Mucosa of gallbladder (tissue), 1 donor: ENCODE results near the gene BRD4. TPM values are rescaled to one million over a fixed set of nuclear protein-coding genes. Genes with fewer than 3 reads are reported as not detected.
A peak's percentile ranks its signal among the peaks of the same experiment; 100 is the strongest.

Experiments used
- DNase-seq: peaks from one replicate; pipeline ENCODE4 v3.0.0-alpha.2; 2020; ENCODE audit warnings: low spot score
- total RNA-seq: library from RNA; stranded (reverse); gene quantifications from one replicate; pipeline ENCODE4 v1.2.1, GENCODE V29; 2021
- donor health status: DM: no; HTN: no; CAD: no.

The BRD4 gene
- total RNA-seq, 1 donor from 2014 or later: 87.8 TPM

DNA sequence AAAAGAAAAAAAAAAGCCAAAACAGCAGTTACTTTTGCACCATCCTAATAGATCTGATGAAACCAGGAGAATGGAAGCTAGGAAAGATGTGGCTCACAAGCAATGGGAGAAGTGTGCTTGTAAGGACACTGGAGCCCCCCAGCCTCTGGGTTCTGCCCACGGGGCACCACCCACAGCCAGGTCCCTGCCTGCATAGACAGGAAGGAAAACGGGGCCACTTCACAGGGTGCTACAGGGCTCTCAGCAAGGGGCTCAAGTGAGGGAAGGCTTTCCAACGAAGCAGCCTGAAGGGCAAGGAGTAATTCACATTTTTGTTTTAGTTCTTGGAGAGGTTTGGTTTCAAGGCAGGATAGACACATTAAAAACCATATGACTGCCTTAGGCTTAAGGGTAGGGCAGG is 42.7 kb downstream of the BRD4 start:
- no peak for DNase-seq

DNA sequence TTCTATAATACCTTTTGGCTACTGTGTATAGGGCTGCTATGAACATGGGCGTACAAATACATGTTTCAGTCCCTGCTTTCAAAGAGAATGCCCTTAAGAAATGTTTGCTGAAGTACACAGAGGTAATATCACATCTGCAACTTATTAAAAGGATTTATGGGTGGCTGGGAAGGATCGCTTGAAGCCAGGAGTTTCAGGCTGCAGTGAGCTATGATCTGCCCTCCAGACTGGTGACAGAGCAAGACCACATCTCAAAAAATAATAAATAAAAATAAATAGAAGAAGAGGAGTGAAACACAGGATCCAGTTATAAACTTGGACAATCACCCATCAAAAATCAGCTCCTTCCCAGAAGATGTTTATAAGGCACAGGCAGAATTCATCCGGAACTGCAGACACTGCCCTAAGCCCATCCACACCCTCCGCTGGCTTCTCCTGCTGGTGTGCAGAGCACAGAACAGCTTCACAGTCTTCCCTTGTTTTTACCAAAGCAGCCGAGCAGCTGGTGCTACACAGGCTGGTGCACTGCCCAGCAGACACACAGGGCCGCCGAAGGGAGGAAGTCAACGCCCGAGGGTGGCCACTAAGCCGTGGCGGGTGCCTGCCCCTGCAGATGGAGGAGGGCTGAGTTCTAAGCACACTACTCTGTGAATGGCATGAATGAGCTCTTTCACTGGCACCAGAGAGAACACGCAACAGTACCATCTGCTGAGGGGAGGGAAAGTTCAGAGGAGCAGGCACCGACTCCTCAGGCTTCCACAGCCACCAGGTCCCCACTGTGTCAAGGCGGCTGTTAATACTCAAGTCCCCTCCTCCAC is 44.0 kb downstream of the BRD4 start:
- DNase-seq: no peak

DNA sequence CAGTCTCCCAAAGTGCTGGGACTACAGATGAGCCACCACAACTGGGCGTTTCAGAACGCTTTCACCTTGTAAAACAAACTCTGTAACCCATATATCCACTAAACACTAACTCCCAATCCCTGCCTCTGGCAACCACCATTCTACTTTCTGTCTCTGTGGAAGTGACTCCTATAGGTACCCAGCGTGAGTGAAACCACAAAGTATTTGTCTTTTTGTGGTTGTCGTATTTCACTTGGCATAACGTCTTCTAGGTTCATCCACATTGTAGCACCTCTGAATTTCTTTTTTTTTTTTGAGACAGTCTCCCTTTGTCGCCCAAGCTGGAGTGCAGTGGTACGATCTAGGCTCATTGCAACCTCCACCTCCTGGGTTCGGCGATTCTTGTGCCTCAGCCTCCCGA is 44.8 kb downstream of the BRD4 start:
- DNase-seq: no peak

DNA sequence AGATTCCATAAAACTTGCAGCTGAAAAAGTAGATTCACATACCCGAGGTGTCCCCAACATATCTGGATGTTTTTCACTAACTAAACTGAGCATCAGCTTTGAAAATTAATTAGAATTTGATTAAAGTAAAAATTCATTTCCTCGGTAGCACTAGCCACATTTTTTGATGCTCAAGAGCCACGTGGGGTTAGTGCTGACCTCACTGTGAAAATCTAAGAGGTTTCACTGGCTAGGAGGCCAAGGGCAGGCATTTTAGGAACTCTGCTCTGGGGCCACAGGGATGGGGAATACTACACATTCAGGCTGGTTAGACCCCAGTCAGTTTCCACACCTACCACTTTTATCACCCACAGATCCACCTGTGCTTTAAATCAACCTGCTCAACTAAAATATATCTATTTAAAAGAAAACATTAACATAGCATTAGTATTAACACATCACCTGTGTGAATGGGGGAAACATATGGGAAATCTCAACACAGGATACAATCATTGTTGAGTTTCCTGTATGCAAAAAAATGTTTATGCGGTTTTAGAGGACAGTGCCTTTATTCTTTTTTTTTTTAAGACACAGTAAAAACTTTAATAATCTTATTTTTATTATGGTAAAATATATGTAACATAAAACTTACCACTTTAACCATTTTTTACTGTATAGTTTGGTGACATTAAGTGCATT is 45.5 kb downstream of the BRD4 start:
- DNase-seq: no peak

DNA sequence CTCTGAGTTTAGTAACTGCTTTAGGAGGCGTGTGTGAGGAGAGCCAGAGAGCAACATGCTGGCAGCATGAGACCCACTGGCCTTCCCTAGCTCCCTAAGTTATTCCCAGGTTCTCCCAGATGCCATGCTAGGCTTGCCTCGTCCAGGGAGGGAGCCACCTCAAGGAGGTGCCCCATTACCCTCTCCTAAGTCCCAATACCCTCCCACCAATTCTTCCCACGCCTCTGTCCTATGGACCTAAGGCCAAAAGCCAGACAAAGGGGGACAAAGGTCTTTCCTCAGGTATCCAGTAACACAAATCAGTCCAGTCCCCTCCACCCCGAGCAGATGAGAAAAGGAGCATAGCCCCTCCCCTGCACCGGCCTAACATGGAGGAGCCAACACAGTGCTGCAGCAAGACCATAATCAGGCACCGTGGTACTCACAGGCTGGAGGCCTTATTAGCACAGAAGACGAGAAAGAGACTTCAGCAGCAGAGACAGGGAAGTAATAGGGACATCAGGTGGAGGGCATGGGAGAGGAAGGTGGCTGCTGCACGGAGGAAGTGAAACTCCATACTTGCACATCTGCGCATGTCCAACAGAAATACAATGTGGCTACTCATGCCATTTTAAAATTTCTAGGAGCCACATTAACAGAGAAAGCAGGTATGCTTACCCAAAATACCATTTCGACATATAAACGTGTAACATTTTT is 46.3 kb downstream of the BRD4 start:
- no peak for DNase-seq

DNA sequence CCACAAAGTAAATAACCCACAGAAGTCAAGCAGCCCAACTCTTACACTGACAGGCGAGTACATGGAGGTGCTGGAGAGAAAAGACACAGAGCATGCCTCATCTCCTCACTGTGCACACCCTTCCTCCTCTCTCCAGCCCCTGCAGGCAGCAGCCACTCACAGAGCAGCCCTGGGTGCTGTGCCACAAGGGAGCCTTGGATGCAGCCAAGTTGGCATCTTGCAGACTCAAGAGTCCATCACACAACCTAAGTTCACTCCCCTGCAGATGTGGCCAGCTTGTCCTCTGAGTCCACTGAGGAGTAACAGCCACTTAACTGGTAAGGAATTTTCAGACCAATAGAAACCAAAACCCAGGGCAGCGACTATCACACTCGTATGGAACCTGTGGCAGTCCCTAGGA is 47.4 kb downstream of the BRD4 start:
- DNase-seq: no peak

DNA sequence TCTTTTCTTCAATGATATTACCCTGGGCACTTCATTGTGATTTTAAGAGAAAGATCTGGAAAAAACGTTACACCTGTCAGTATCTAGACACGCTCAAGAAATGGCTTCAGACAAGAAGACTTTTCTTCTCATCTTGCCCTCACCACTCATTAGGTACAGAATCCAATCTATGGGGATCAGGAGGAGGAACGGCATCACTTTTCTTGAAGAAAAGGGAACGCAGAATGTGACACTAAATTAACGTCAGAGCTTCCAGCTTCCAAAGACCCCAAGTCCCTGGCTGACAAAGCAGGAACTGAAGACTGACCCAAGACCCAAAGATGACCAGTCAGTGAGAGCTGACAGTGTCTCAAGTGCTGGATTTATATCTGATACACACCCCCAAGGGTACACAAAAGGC is 48.2 kb downstream of the BRD4 start:
- DNase-seq: no peak

DNA sequence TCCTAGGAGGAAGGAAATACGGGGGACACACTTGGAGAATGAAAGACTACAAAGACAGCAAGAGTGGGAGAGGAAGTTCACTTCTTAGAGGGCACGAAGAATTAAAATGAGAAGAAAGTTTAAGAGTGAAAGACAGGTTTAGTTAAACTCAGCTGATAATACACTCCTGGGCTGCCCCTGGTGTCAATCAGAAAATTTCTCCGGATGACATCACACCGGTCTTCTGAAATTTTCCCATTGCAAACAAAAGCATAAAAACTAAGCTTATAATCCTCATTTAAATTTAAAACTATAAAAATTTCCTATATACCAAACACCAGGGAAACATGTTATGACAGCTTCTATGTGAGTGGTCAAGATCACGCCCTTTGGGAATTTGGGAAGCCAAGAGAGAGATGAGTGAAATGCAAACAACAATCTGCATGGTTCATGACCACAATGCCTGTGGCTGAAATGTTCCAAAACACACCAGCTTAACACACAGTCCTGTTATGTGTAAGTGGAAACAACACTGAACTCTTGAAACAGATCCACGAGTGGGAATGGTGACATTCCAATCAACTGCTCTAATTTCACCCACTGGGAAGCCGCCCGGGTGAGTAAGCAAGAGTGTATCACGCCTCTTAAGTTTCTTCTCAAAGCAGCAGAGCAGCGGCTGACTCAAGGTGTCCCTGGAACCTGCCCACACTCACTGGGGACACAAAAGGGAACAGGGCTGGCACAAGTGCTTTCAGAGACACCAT is 49.0 kb downstream of the BRD4 start:
- DNase-seq: no peak

DNA sequence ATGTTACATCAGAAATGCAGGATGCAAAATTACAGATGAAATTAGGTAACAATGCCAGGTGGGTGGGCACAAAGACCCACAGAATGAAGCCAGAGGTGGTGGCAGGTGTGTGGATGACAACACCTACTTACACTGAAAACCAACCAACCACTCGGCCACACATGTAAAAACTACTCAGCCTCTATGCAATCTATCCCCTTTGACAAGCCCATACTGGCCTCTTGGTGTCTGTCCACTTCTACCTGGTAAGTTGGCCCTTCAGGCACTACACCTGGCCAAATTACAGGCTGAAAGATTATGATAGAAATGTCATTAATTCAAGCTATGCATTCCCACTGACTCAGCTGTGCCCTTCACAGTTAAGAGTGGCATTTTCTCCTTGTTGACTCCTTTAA is 50.0 kb downstream of the BRD4 start:
- no peak for DNase-seq

DNA sequence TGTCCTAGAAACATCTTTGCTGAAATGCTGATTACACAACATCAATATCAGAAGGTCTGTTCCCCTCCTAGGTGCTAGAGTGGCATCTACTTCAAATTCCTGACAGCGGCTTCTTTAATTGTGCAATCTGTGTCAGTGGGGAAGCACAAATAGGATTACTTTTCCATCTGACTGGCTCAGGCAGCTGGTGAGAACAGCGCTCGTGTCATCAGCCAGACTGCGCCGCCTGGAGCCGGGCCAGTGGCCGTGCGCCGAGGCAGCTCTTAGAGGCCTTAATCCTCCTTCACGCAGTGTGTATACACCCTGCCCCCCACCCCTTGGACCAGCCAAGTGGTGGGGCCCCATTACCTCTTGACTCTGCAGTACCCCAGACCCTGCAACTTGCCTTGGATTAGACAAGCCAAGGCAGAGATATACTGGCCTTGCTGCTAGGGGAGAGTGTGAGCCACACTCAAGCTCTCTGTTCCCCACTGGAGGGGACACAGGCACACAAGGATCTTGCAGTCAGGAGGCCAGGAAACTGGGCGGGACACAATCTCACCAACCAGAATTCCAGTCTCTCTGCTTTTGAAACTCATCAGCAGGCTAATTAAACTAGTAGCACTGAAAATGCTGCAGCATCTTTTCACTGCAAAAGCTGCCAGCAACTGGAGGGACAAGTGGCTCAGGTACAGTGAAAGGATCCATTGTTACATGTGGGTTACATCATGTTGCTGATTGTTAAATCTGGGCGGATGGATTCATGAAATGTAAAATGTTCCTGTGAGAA is 51.2 kb downstream of the BRD4 start:
- peak; percentile 72 for DNase-seq

DNA sequence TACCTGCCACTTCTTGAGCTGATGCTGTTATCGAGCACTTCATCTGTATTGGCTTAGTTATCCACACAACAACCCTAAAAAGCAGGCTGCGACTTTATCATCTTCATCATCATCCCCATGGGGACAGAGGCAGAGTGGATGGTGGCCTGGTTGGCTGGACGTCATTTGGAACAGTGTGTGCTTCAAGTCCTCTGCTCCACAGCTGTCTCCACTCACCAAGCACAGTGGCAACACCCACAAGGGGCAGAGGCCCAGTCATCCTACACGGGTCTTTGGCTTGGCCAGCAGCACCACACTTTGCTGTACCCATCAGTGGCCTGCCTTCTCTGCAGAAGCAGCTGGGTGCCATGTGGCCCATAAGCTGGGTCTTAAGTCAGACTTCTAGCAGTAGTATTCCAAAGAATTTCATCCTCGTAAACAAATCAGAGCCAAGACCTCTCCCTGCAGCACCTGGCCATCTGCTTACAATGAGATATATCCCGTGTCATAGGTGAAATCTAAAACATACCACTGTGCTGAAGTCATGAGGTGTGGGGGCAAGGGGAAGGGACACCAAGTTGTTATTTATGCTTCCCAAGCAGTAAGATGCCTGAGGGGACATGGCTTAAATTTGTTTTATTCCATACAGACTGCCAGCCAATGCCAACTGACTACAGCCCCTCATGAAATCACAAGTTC is 52.2 kb downstream of the BRD4 start:
- DNase-seq: no peak

DNA sequence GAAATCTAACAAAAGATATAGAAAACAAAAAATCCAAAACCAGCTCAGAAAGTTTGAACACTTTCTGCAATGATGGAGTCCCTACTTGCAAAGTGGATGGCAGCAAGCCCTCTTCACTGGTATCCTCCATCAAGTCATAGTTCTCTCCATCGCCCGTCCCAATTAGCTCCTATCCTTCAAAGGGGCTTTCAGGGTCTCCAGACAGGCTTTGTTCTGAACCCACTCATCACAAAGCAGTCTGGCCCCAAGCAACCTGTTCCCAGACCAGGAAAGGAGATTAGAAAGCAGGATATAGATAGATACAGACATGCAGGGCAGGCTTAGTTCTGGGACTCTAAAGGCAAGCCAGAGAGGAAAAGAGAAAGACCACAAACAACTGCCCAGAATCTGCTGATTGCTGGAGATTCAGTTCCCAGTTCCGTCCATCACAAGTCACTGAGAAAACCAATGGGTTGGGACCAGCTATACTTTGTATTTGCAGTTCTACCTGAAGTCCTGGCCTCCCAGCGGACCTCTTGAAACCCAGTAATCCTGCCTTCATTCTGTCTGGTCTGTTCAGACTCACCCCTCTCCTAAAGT is 52.9 kb downstream of the BRD4 start:
- DNase-seq: no peak

DNA sequence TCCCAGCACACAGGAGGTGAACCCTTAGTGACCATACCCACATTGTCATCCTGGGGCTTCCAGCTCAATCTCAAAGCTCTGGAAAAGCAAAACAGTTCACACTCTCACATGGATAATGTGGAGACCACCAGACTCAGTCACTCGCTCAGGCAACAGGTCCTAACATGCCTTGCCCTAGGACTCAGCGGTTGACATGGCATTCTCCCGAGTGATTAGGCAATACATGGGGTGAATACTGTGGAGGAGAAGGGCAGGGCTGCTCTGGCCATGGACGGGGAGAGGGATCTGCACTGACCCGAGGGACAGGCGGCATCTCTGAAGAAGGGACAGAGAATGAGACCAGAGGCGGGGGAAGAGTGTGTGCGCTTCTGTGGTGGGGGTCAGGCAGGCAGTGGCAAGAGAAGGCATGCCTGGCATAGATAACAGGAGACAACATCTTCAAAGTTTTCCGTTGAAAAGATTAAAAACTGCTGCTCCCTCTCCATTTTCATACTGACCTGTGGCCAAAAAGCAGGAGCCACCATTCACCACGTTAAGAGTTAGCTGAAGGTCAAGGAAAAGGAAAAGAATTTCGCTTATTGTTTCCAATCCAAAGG is 55.6 kb downstream of the BRD4 start:
- no peak for DNase-seq

DNA sequence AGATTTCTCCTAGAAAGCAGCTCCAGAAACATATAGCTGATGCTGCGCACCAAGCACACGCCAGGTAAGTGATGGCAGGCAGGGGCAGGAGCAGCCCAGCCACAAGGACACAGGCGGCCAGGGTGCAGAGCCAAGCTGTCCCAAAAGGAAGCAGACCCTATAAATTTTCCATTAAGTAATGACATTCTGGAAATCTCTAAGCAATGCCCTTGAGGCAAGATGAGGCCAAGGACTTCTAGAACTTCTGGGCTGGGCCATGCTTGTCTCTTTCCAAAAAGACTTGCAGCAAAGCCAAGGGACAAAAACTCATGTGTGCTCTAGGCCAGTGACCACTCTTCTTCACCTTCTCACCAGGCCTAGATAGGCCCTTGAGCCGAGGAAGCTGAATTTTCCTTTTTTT is 57.9 kb downstream of the BRD4 start:
- no peak for DNase-seq

DNA sequence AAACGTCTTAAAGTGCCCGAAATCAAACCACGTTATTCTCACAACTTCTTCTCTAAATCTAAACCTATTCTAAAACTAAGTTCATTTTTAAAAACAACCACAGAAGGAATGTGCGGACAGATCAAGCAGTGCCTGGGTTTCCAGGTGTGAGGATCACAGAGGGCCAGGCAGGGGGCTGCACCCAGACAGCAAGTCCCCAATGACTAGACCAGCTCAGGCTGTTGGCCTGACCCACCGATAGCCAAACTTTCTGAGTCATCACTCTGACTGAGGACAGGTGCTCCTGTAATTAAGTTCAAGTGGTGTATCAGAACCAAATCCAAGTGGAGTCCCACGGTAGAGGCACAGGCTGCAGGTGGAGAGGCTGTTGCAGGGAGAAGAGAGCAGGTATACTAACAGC is 62.5 kb downstream of the BRD4 start:
- no peak for DNase-seq

DNA sequence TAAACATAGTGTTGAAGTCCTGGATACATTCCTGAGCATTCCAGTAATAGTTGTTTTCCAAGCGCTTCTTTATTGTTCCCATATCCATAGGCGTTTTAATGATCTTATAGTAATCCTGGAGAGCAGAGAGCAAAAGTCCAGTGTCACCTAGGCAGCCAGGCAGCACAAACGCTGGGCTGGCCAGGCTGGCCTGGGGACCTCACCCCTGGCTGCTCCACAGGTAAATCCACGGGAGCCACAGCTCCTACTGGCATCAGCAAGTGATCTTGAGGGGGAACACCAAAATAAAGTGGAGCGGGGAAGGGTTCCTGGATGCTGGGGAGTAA is 63.4 kb downstream of the BRD4 start:
- no peak for DNase-seq

DNA sequence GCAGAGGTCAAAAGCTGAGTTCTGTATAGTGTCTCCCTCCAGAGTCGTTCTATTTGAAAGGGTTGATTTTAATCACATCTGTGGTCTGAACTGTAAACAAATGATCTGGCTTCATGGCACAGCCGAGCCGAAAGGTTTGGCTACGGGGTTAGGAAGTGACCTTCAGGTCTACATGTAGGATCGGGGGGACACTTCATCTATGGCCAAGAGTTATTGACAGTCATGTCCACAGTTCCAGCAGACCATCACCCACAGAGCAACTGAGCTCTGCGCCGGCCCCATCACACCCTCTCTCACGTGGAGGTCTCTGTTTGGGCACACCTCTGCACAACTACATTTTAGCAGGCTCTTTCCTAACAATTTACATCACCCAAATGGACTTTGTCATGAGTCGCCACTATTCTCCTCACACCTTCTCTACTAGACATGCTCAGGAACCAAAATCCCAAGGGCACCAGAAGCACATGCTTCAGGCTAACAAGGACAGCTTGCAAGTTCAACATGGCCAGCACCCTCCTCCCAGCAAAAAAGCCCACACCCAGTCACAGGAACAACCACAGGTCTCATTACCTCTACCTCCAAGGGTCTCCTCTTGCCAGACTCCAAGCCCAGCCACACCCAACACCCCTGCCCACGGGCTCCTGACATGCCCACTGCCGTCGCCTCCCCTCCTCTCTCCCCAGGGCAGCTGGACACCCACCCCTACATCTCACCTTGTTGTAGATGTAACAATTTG is 64.0 kb downstream of the BRD4 start:
- no peak for DNase-seq

DNA sequence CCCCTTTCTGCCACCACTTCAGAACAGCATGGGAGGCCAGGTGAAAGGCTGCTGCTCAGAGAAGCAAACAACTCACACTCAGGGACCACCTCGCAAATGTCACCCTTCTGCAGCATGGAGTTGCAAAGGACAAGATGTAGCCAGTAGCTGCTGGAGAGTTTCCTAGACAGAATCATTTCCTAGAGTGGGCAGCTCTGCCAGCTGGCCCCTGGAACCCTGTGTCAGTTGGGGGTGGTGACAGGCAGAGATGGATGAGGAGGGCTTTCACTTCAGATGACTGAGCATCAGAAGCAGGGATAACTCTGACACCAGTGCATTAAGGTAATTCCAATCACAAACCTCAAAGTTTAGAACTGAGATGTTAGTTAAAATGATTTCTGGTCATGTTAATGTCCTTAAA is 65.7 kb downstream of the BRD4 start:
- no peak for DNase-seq

DNA sequence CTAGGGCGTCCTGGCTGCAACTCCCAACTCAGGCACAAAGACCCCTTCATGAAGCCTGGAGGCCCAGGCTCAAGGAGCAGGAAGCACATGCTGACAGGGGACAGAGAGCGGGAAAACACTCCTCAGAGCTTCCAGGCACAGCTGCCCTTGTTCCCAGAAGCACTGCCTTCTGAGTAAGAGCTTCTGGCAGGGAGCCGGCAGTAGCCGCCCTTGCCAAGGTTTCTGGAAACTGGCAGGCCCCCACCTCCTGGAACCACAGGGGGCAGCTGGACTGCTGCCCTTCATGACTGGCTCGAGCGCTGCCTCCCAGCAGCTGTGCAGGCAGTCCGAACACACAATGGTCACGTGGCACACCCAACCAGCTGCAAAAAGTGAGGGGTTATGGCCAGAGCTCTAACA is 66.5 kb downstream of the BRD4 start:
- DNase-seq: peak; percentile 81
